Neural cell (in vitro differentiated cells): ENCODE measurements around the gene SHANK1. TPM values are rescaled to one million over a fixed set of nuclear protein-coding genes. Genes with fewer than 3 reads are reported as not detected.
A peak's percentile ranks its signal among the peaks of the same experiment; 100 is the strongest.

Experiments
- H2AFZ ChIP-seq: fragments of 200-600, 300-800 bp; sonication (generic), shearing (Covaris generic); 2 replicates; pipeline ENCODE4 v1.6.0; 2014; ENCODE audit warnings: low read depth, mild to moderate bottlenecking, antibody characterized with exemption, low read length, moderate library complexity
- H3F3A ChIP-seq: fragments of 200-600 bp; shearing (Covaris generic); 2 replicates; pipeline ENCODE4 v1.6.1; 2016; ENCODE audit warnings: mild to moderate bottlenecking, moderate library complexity, mixed read lengths, antibody characterized with exemption, low read length; ENCODE audit not compliant: insufficient read depth, poor library complexity, severe bottlenecking
- H3K27ac ChIP-seq: fragments of 200-600, 300-800 bp; sonication (generic), shearing (Covaris generic); 2 replicates; pipeline ENCODE4 v1.5.1; 2014; ENCODE audit warnings: mild to moderate bottlenecking, low read length, moderate library complexity
- H3K27me3 ChIP-seq: fragments of 300-800, 200-600 bp; sonication (generic), shearing (Covaris generic); 2 replicates; pipeline ENCODE4 v1.6.0; 2014; ENCODE audit warnings: mild to moderate bottlenecking, low read depth, low read length, moderate library complexity; ENCODE audit not compliant: insufficient read depth
- H3K36me3 ChIP-seq: fragments of 300-800, 200-600 bp; sonication (generic), shearing (Covaris generic); 2 replicates; pipeline ENCODE4 v1.5.1; 2014; ENCODE audit warnings: mild to moderate bottlenecking, antibody characterized with exemption, low read length, moderate library complexity; ENCODE audit not compliant: insufficient read depth
- H3K4me2 ChIP-seq: fragments of 300-800, 200-600 bp; sonication (generic), shearing (Covaris generic); 2 replicates; pipeline ENCODE4 v1.6.0; 2014; ENCODE audit warnings: mild to moderate bottlenecking, low read length
- H3K4me3 ChIP-seq: fragments of 300-800, 200-600 bp; sonication (generic), shearing (Covaris generic); 2 replicates; pipeline ENCODE4 v1.5.1; 2014; ENCODE audit warnings: mild to moderate bottlenecking, low read length, moderate library complexity
- H3K79me2 ChIP-seq: fragments of 200-600 bp; shearing (Covaris generic); replicated peaks from 2 replicates; pipeline ENCODE4 v1.6.0; 2014; ENCODE audit warnings: mild to moderate bottlenecking, low read length, moderate library complexity; ENCODE audit not compliant: insufficient read depth
- H3K9ac ChIP-seq: fragments of 300-800, 200-600 bp; sonication (generic), shearing (Covaris generic); 2 replicates; pipeline ENCODE4 v1.6.1; 2016; ENCODE audit warnings: mild to moderate bottlenecking, low read length, mixed read lengths
- H3K9me2 ChIP-seq: fragments of 200-600 bp; shearing (Covaris generic); 2 replicates; pipeline ENCODE4 v1.6.1; 2016; ENCODE audit warnings: mild to moderate bottlenecking, low read length, mixed read lengths; ENCODE audit not compliant: insufficient read depth
- H3K9me3 ChIP-seq: fragments of 200-600, 300-800 bp; sonication (generic), shearing (Covaris generic); 2 replicates; pipeline ENCODE4 v1.6.1; 2016; ENCODE audit warnings: mild to moderate bottlenecking, mixed run types, low read length, moderate library complexity, mixed read lengths
- H4K20me1 ChIP-seq: fragments of 200-600 bp; shearing (Covaris generic); 2 replicates; pipeline ENCODE4 v1.6.1; 2016; ENCODE audit warnings: mild to moderate bottlenecking, mixed run types; ENCODE audit not compliant: insufficient read depth
- EP300 ChIP-seq: fragments of 450-650 bp; conservative IDR thresholded peaks from 2 replicates; pipeline ENCODE4 v1.6.1; 2014; ENCODE audit warnings: antibody characterized with exemption, mild to moderate bottlenecking, moderate library complexity; ENCODE audit not compliant: poor library complexity, severe bottlenecking
- EZH2 ChIP-seq: fragments of 200-600, 300-800 bp; shearing (Covaris generic), sonication (generic); IDR thresholded peaks from 2 replicates; pipeline ENCODE4 v1.6.1; 2014; ENCODE audit warnings: antibody characterized with exemption, low read length, borderline replicate concordance, mild to moderate bottlenecking; ENCODE audit not compliant: insufficient read depth, poor library complexity, severe bottlenecking
- MXI1 ChIP-seq: fragments of 450-650 bp; conservative IDR thresholded peaks from 2 replicates; pipeline ENCODE4 v1.6.1; 2014; ENCODE audit warnings: antibody characterized with exemption, mild to moderate bottlenecking; ENCODE audit not compliant: poor library complexity, severe bottlenecking
- POLR2AphosphoS5 ChIP-seq: IDR thresholded peaks from 2 replicates; pipeline ENCODE4 v1.6.1; 2012
- RAD21 ChIP-seq: fragments of 450-650 bp; conservative IDR thresholded peaks from 2 replicates; pipeline ENCODE4 v1.6.1; 2014; ENCODE audit warnings: antibody characterized with exemption, mild to moderate bottlenecking, moderate library complexity
- SMC3 ChIP-seq: fragments of 450-650 bp; conservative IDR thresholded peaks from 2 replicates; pipeline ENCODE4 v1.6.1; 2014; ENCODE audit warnings: antibody characterized with exemption, mild to moderate bottlenecking, moderate library complexity; ENCODE audit not compliant: poor library complexity
- TAF1 ChIP-seq: IDR thresholded peaks from 2 replicates; pipeline ENCODE4 v1.6.1; 2012; ENCODE audit warnings: low read depth
- polyA plus RNA-seq: library from polyadenylated mRNA; depleted of rRNA; stranded (reverse); fragments of >200 nt; gene quantifications from 2 replicates; pipeline ENCODE4 v1.2.3, GENCODE V29; 2014
- TF ChIP-seq, protein P1 (sequence below): fragments of 450-650 bp; IDR thresholded peaks from 2 replicates; pipeline ENCODE4 v1.5.1; 2014; ENCODE audit warnings: antibody characterized with exemption, mild to moderate bottlenecking, moderate library complexity; ENCODE audit not compliant: poor library complexity, severe bottlenecking

The SHANK1 gene
- polyA plus RNA-seq, 1 donor from 2014 or later = 7.9 TPM

DNA sequence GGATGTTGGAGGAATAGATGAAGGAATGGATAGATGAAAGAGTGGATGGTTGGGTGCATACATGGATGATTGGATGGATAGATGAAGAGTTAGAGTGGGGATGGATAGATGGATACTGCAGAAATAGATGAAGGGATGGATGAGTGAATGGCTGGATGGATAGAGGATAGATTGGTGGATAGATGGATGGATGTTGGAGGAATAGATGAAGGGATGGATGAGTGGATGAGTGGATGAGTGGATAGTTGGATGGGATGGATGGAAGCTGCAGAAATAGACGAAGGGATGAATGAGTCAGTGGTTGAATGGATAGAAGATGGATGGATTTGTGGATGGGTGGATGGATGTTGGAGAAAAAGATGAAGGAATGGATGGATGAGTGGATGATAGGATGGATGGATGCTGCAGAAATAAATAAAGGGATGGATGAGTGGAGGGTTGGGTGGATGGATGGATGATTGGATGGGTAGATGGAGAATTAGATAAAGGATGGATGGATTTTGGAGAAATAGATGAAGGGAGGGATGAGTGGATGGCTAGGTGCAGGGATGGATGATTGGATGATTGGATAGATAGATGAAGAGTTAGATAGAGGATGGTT lies 75.2 kb downstream of the SHANK1 start:
- Histone ChIP-seq H3K9ac (no peak overlapping the region), H3K79me2 (no peaks in the 10 kb centered on the region), H3K4me2 (no peak overlapping the region), H3K9me3 (no peaks in the 10 kb centered on the region), H3K4me3 (no peak overlapping the region), H3K27me3 (peaks cover 26% of the 10 kb centered on the region), H3F3A (no peaks in the 10 kb centered on the region), H3K9me2 (no peaks in the 10 kb centered on the region), H2AFZ (no peak overlapping the region), H3K27ac (no peak overlapping the region), H4K20me1 (no peaks in the 10 kb centered on the region), H3K36me3 (no peaks in the 10 kb centered on the region)
- TF ChIP-seq POLR2AphosphoS5 (no peak), MXI1 (no peak), SMC3 (no peak)

DNA sequence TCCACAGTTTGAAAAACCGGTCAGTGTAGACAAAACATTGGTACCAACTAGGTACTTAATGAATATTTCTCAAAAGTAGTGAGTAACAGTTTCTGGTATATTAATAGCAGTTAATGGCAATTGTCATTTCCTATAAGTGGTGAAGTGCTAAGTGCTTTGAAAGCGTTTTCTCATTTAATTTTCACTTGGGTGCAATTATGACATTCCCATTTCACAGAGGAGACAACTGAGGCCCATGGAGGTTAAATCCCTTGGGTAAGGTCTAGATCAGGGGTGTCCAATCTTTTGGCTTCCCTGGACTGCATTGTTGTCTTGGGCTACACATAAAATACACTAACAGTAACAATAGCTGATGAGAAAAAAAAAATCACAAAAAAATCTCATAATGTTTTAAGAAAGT lies 79.2 kb downstream of the SHANK1 start:
- H3K9me3 ChIP-seq = peaks cover 3% of the 10 kb centered on the region
- H3K27me3 ChIP-seq = peaks cover 23% of the 10 kb centered on the region
- no peaks in the 10 kb centered on the region for H4K20me1 ChIP-seq
- peak overlapping the region; percentile 92 for H3K4me3 ChIP-seq
- no peak overlapping the region for H3K27ac ChIP-seq
- H3K79me2 ChIP-seq = no peaks in the 10 kb centered on the region
- H2AFZ ChIP-seq = no peak overlapping the region
- H3K9ac ChIP-seq = no peak overlapping the region
- no peaks in the 10 kb centered on the region for H3K9me2 ChIP-seq
- H3K36me3 ChIP-seq = no peaks in the 10 kb centered on the region
- H3F3A ChIP-seq = no peaks in the 10 kb centered on the region
- TF ChIP-seq EZH2 (no peak), TAF1 (no peak)
- TF ChIP-seq, protein P1, sequence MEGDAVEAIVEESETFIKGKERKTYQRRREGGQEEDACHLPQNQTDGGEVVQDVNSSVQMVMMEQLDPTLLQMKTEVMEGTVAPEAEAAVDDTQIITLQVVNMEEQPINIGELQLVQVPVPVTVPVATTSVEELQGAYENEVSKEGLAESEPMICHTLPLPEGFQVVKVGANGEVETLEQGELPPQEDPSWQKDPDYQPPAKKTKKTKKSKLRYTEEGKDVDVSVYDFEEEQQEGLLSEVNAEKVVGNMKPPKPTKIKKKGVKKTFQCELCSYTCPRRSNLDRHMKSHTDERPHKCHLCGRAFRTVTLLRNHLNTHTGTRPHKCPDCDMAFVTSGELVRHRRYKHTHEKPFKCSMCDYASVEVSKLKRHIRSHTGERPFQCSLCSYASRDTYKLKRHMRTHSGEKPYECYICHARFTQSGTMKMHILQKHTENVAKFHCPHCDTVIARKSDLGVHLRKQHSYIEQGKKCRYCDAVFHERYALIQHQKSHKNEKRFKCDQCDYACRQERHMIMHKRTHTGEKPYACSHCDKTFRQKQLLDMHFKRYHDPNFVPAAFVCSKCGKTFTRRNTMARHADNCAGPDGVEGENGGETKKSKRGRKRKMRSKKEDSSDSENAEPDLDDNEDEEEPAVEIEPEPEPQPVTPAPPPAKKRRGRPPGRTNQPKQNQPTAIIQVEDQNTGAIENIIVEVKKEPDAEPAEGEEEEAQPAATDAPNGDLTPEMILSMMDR = no peak
- H3K4me2 ChIP-seq = no peak overlapping the region

DNA sequence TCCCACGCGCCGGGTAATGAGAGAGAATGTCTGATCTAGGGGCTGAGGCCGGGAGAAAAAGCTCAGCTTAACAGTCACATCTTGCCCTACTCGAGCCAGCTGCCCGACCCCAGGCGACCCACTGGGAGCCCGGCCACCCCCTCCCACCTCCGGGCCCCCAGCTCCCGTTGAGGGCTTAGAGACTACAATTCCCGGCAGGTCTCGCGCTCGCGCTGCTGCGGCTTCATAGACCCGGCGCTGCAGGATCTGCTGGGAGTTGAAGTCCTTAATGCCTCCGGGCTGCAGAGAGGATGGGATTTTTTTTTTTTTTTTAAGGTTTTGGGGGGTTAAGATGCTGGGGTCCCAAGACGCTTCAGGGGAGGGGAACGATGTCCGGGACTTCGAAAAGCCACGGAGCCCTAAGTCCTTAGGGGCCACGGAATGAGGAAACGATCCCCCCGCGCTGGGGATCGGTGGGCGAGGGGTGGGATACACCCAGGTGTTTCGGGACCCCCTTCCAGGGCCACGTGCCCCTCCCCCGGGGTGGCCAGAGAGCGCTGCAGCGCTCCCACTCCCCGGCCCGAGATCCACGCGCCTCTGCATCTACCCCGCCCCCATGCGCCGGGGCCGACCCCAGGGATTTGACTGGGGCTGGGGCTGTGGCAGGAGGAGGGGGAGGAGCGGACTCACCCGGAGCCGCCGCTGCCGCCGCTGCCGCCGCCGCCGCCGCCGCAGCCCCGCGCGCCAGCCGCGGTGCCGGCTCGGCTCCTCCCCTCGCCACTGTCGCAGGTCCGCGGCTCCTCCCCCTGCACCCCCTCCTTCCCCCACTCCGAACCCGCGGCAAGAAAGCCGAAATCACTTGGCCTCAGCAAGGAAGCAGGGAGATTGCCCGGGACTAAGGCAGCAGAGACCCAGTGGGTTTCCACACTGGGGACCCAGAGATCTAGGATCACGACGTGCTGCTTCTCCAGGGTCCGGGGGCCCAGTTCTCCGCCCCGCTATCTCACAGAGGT lies 80.2 kb downstream of the SHANK1 start, which contains the start of gene SYT3:
SYT3 (minus strand) TSS at position 761 of the 992 bp plus-strand sequence. CDS start 2,470 bp downstream, outside the sequence.
- H3K4me3 ChIP-seq = peak within 1 kb of the TSS; percentile 92
- H3K36me3 ChIP-seq = no peaks in the 10 kb centered on the region
- no peaks in the 10 kb centered on the region for H3K9me2 ChIP-seq
- H3K79me2 ChIP-seq = no peaks in the 10 kb centered on the region
- peak within 1 kb of the TSS; percentile 57 for H2AFZ ChIP-seq
- H3F3A ChIP-seq = no peaks in the 10 kb centered on the region
- peak within 1 kb of the TSS; percentile 91 for H3K4me2 ChIP-seq
- peak within 1 kb of the TSS; percentile 84 for H3K9ac ChIP-seq
- TF ChIP-seq MXI1 (peak; percentile 78), POLR2AphosphoS5 (peak; percentile 38), EP300 (peak; percentile 35), SMC3 (peak; percentile 50), RAD21 (no peak)
- H4K20me1 ChIP-seq = no peaks in the 10 kb centered on the region
- peak within 1 kb of the TSS; percentile 49 for H3K27ac ChIP-seq
- H3K27me3 ChIP-seq = peaks cover 15% of the 10 kb centered on the region
- peaks cover 4% of the 10 kb centered on the region for H3K9me3 ChIP-seq
